ENCODE data around the gene GARNL3.

GARNL3 gene

GRCh38 chr9:127279717-127280285, 15.2 kb downstream of the GARNL3 start:
- DNase-seq: no peak

DNA sequence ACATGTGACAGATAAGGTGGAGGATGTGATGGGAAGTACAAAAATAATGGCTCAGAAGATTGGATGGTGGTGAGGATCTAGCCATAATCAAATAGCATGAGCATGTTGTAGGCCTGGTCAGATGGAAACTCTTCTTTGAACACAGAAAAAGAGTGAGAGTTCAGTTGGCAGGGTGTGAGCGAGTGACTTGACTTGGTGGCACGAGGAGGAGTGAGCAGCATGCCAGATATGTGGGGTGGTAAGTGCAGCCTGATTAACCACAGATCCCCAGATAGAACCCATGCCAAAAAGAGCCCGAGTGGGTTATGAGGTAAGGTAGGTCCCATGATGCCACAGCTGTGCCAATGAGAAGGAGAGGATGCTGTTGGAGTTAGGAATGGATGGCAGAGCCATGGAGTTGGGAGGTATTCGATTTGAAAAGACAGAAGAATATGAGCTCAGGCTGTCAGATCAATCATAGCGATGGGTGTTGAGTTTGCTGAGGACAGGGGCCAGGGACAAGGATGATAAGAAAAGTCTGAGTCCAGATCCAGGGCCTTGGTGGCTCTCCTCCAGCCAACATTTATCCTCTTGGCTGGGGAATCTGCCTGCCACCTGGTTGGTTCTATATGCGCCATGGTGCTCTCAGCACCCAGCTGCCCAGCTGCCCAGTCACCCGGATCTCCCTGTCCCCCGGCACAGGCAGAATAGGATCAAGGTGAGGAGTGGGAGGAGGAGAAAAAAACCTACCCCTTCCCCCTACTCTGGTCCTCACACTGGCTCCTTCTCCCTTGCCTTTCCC, 16.5 kb downstream of the GARNL3 start:
- no peak for DNase-seq

DNA sequence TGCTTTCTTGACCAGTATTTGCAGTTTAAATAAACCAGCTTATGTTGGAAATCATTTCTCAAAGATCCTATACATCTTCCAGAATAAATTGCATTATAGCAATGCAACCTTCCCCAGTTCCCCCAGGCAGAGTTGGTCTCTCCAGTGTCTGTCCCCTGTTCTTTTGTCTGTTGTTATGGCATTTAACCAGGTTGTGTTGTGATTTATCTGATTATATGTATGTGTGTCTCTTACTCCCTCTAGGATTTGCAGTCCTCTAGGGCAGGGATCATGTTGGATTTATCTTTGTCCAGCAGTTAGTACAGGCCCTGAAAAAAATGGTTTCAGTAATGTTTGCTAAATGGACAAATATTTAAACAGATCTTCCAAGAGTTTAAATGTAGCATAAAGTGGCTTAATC, 17.3 kb downstream of the GARNL3 start:
- DNase-seq: no peak

- DNase-seq: no peak
Measured at GRCh38 chr9:127282611-127283010, 18.0 kb downstream of the GARNL3 start.

GRCh38 chr9:127283135-127283534, 18.6 kb downstream of the GARNL3 start:
- no peak for DNase-seq

- no peak for DNase-seq
Measured at GRCh38 chr9:127283917-127284497, 19.4 kb downstream of the GARNL3 start.

- DNase-seq: no peak
Measured at GRCh38 chr9:127285965-127286364, 21.4 kb downstream of the GARNL3 start.

GRCh38 chr9:127290561-127291065, 26.0 kb downstream of the GARNL3 start:
- DNase-seq: no peak

- DNase-seq: no peak
Measured at GRCh38 chr9:127291246-127291778, 26.7 kb downstream of the GARNL3 start.

DNA sequence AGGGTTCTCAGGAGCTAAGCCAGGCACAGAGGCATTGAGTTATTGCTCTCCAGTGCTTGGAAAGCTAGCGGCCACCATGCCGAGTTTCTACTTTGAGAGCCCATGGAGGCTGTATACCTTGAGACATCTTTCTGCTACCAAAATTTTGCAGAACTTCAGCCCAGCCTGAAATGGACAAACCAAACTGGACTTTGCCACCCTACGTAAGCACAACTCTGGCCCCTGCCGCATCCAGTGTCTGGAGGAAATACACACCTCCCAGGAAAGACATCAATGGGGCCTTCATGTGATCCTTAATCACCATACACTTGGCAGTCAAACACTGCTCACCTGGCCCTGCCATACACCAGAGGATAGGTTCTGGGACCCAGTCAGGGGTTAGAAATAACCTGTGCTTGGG, 27.8 kb downstream of the GARNL3 start:
- no peak for DNase-seq

DNA sequence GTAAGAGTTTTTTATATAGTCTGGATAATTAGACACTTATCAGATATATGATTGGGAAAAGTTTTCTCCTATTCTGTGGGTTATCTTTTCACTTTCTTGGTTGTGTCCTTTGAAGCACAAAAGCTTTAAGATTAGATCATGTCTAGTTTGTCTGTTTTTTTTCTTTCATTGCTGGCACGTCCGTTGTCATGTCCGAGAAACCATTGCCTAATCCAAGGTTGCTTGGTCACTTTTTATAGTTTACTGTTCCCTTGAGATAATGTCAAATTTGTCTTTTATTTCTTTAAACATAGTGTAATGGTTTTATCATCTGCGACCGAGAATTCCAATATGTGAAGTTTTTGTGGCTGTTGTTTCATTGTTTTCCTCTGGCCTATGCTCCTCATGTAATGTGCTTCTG, 28.8 kb downstream of the GARNL3 start:
- DNase-seq: no peak

GRCh38 chr9:127293767-127294166, 29.2 kb downstream of the GARNL3 start:
- DNase-seq: no peak

DNA sequence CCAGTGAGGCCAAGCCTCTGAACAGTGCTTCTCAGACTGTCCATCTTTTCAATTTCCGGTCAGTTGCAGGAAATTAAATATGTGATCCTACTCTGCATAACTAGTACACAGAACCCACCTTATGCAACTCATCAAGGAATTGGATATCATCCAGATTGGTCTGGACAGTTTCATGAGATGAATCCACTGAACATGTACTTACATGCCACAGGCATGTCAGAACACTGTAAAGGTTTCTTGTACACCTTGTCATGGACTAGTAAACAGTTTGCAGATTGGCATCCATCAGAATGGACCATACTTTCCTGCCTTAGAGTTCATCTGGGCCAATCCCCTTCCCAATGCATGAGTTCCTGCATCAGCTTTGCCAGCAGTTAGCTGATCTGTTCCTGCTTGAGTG, 30.4 kb downstream of the GARNL3 start:
- no peak for DNase-seq

- no peak for DNase-seq
Measured at GRCh38 chr9:127300886-127301447, 36.4 kb downstream of the GARNL3 start.

- no peak for DNase-seq
Measured at GRCh38 chr9:127303830-127304229, 39.3 kb downstream of the GARNL3 start.

DNA sequence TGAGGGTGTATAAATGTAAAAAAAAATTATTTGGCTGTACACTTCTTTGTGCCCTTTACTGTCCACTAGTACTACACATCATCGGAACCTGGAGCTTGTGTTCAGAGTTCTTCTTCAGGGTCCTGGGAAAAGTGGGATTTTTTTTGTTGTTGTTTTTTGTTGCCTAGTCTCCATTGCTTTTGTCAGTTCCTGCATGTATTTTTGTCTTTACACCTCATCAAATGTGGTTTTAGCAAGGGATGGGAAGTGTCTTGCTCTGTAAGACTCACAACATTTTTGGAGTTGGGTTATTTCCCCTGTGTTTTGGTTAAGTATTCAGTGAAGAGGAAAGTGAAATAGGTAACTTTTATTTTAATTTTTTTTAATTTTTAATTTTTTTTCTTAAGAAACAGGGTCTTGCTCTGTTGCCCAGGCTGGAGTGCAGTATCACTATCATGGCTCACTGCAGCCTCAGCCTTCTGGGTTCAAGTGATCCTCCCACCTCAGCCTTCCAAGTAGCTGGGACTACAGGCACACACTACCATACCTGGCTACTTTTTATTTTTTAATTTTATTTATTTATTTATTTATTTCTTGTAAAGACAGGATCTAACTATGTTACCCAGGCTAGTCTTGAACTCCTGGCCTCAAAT, 40.7 kb downstream of the GARNL3 start:
- DNase-seq: no peak

- no peak for DNase-seq
Measured at GRCh38 chr9:127305838-127306226, 41.3 kb downstream of the GARNL3 start.

DNA sequence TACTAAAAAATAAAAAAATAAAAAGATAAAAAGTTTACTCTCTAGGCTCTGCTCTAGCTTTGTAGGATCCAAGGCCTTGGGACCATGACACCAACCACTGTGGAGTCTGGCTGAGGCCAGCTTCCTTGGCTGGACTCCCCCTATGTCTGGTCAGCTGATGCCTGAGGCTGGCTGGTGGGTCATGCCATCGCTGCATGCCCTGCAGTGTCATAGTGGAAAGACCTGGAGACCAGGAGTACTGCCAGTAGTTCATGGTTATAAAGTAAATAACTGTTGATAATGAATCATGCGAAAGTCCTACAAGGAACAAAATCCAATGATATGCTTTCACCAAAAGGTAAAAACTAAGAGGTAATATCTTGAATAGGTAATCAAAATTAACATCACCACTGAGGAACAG, 43.2 kb downstream of the GARNL3 start:
- no peak for DNase-seq

DNA sequence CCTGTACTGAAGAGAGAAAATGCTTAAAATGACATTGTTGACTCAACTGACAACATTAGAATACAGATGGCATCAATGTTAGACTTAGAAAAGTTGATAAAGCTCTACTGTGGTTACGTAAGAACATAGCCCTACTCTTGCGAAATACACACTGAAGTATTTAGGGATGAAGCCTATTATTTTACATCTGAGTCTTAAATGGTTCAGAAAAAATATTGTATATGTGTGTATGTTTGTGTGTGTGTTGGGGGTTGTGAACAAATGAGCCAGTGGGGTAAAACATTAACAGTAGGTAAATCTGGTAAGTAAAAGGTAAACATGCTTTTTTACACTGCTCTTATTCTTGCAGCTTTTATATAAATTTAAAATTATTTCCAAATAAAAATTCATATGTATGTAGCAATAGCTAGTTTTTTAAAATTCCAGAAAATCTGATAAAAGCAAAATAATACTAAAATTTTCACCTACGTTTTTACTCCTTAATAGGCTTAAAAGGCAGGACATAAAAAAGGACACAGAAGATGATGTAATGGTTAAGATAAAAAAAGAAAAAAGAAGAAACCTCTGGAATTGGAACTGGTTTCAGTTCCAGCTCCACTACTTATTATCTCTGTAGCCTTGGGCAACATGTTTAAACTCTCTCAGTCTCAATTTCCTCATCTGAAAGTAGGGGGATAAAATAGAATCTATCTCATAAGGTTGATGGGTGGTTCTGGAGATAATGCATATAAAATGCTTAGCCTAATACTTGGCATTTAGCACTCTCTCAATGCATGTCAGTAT, 44.3 kb downstream of the GARNL3 start:
- DNase-seq: no peak

DNA sequence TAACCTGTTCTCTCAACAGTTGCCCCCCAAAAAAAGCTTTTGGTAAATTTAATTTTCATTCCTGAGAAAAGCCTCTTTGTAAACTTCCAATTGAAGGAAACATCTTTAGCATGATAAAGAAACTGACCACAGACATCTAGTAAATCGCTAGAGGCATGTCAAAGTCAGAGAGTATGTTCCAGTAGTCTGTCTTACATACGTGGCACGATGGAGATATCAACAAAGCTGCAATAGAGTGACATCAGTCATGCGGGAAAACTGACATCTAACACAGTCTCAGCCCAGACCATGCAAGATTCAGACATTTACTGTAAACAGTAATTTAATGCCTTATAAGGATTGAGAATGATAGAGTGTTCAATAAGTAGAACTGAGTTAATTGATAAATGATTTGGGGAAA, 45.1 kb downstream of the GARNL3 start:
- DNase-seq: no peak

GRCh38 chr9:127311239-127311741, 46.7 kb downstream of the GARNL3 start:
- no peak for DNase-seq

GRCh38 chr9:127313042-127313560, 48.5 kb downstream of the GARNL3 start:
- no peak for DNase-seq
